HG03095 (cell line): ENCODE results near the gene TMC2.
"Not testable (repeated sequence)": the region's sequence is repeated elsewhere in the genome, so short reads cannot be mapped to it uniquely, and the experiment has no call there.

ENCODE experiments used
- ATAC-seq: cut with Tn5 transposase; IDR thresholded peaks from one replicate; pipeline ENCODE4 v1.9.1; 2021; ENCODE audit warnings: moderate library complexity; ENCODE audit not compliant: unreplicated experiment

Gene TMC2

GRCh38 chr20:2657674-2658073 is 121.3 kb downstream of the TMC2 start:
- ATAC-seq, result no peak

- ATAC-seq, result no peak
These were observed 122.3 kb downstream of the TMC2 start for GRCh38 chr20:2658414-2659354.

- ATAC-seq, result no peak
These were observed 123.2 kb downstream of the TMC2 start for GRCh38 chr20:2659547-2659946.

- ATAC-seq, result no peak
These were observed 127.1 kb downstream of the TMC2 start for GRCh38 chr20:2663364-2663886.

GRCh38 chr20:2663887-2664719 is 127.7 kb downstream of the TMC2 start, which contains the start of gene IDH3B:
Gene IDH3B, minus strand, starts transcription at chr20:2664216. Its CDS starts 28 bp downstream, at chr20:2664188.
- peak; percentile 88 for ATAC-seq

GRCh38 chr20:2671977-2672376 is 135.6 kb downstream of the TMC2 start:
- no peak for ATAC-seq

GRCh38 chr20:2672446-2672845 is 136.1 kb downstream of the TMC2 start:
- no peak for ATAC-seq

- no peak for ATAC-seq
These were observed 137.1 kb downstream of the TMC2 start for GRCh38 chr20:2673453-2673852.

- no peak for ATAC-seq
These were observed 143.7 kb downstream of the TMC2 start for GRCh38 chr20:2680046-2680445.

- not testable (repeated sequence) for ATAC-seq
These were observed 145.7 kb downstream of the TMC2 start for GRCh38 chr20:2682040-2682439.

GRCh38 chr20:2684817-2685216 is 148.4 kb downstream of the TMC2 start:
- not testable (repeated sequence) for ATAC-seq

GRCh38 chr20:2687514-2687913 is 151.1 kb downstream of the TMC2 start:
- ATAC-seq, result no peak

- ATAC-seq, result no peak
These were observed 151.7 kb downstream of the TMC2 start for GRCh38 chr20:2688041-2688591.

- ATAC-seq, result no peak
These were observed 153.8 kb downstream of the TMC2 start for GRCh38 chr20:2690213-2690612.

GRCh38 chr20:2690718-2691117 is 154.3 kb downstream of the TMC2 start:
- no peak for ATAC-seq

GRCh38 chr20:2691127-2691526 is 154.8 kb downstream of the TMC2 start:
- ATAC-seq, result no peak
